Spleen (tissue), 11 donors: Measurements from ENCODE around the gene KCNK7. TPM values are rescaled to one million over a fixed set of nuclear protein-coding genes. Genes with fewer than 3 reads are reported as not detected.
A peak's percentile ranks its signal among the peaks of the same experiment; 100 is the strongest.

Experiments used
- DNase-seq: peaks from one replicate; pipeline ENCODE4 v3.0.0-alpha.2; 2020
- H3K27ac ChIP-seq, 8 donors: fragments of 200-600 bp; sonication (generic) in 7 of 8; 1 replicate in 4 of 8; 2 replicates in 4 of 8; pipeline versions ENCODE4 v1.5.0 to v1.8.0; 2016 to 2021; ENCODE audit warnings: inconsistent platforms in 4 of 8, mild to moderate bottlenecking in 4 of 8, moderate library complexity in 1 of 8
- H3K27me3 ChIP-seq, 7 donors: fragments of 200-600 bp; sonication (generic) in 6 of 7; replicated peaks in 1 of 7; 1 replicate in 4 of 7; 2 replicates in 3 of 7; pipeline versions ENCODE4 v1.5.0 to v1.8.0; 2016 to 2021; ENCODE audit warnings: inconsistent platforms in 3 of 7, mild to moderate bottlenecking in 1 of 7
- H3K36me3 ChIP-seq, 6 donors: fragments of 200-600 bp; sonication (generic) in 5 of 6; 1 replicate in 4 of 6; 2 replicates in 2 of 6; pipeline versions ENCODE4 v1.5.0 to v1.8.0; 2016 to 2021; ENCODE audit warnings: inconsistent platforms in 2 of 6
- H3K4me1 ChIP-seq, 6 donors: fragments of 200-600 bp; sonication (generic) in 5 of 6; 1 replicate in 3 of 6; 2 replicates in 3 of 6; pipeline versions ENCODE4 v1.5.0 to v1.8.0; 2016 to 2021; ENCODE audit warnings: inconsistent platforms in 3 of 6
- H3K4me3 ChIP-seq, 8 donors: fragments of 200-600 bp; sonication (generic) in 7 of 8; 1 replicate in 4 of 8; 2 replicates in 4 of 8; pipeline versions ENCODE4 v1.5.0 to v1.8.0; 2016 to 2021; ENCODE audit warnings: inconsistent platforms in 4 of 8, mild to moderate bottlenecking in 4 of 8, moderate library complexity in 2 of 8
- H3K9me3 ChIP-seq, 8 donors: fragments of 200-600 bp; sonication (generic) in 7 of 8; 1 replicate in 4 of 8; 2 replicates in 4 of 8; pipeline versions ENCODE4 v1.5.0 to v1.8.0; 2016 to 2021; ENCODE audit warnings: inconsistent platforms in 4 of 8
- POLR2A ChIP-seq, 3 donors: fragments of 450-650 bp; IDR thresholded peaks; one replicate each; pipeline ENCODE4 v1.5.1; 2017; ENCODE audit warnings: antibody characterized with exemption in 3 of 3, mild to moderate bottlenecking in 1 of 3
- POLR2AphosphoS5 ChIP-seq, 3 donors: sonication (generic); formaldehyde crosslinking; IDR thresholded peaks; one replicate each; pipeline ENCODE4 v1.5.1; 2017; ENCODE audit warnings: antibody characterized with exemption in 3 of 3
- WGBS, 5 donors: extraction: QIAGEN DNeasy Blood & Tissue Kit in 3 of 5; methylation state at CpG; one replicate each; pipeline versions ENCODE4 v1.1.5 to v1.1.7; 2013 to 2018; 5-methylcytosine and 5-hydroxymethylcytosine counted together
- intact Hi-C: fragments of 100-400 bp; cut with DNase I; formaldehyde crosslinking; loops from one replicate; pipeline ENCODE4 v1.15.0; 2023; ENCODE audit warnings: low total_unique reads
- polyA plus RNA-seq, 3 donors: library from polyadenylated mRNA; stranded (reverse); fragments of 200-250 nt; gene quantifications; one replicate each; pipeline ENCODE4 v1.2.1, GENCODE V29; 2013
- total RNA-seq, 7 donors: library from RNA; depleted of rRNA in 3 of 7; stranded (reverse); fragments of >200 nt in 3 of 7; fragmentation: NEBNext Ultra II Directional in 4 of 7; extraction: Animal tissue kit (Norgen Biotek cat#: 25700) in 4 of 7; gene quantifications; one replicate each; pipeline versions ENCODE4 v1.1.0 to v1.2.1, GENCODE V29; 2016 to 2021
- TF ChIP-seq, protein P1 (sequence below), 11 experiments: fragments of 200-600 bp in 7 of 11; fragments of 450-650 bp in 4 of 11; sonication (generic) in 4 of 11; IDR thresholded peaks in 8 of 11; conservative IDR thresholded peaks in 3 of 11; 1 replicate in 7 of 11; 2 replicates in 4 of 11; pipeline versions ENCODE4 v1.4.0 to v1.8.0; 2016 to 2021; ENCODE audit warnings: antibody characterized with exemption in 11 of 11, inconsistent platforms in 4 of 11, mild to moderate bottlenecking in 1 of 11
- donor health status: healthy with polysubstance abuse.
- donor health status: DM: no; HTN: no; CAD: no; lungs with moderate emphysema.
- donor health status: DM: no; HTN: no; CAD: no.
- donor health status: Bipolar disorder and iron deficiency.
- donor health status: healthy.
- donor health status: DM: no; HTN: no; CAD: no.
- donor health status: DM: yes; HTN: yes; CAD: no.

The KCNK7 gene
- total and polyA plus RNA-seq, 10 donors = 0.63 to 6.2 (median 1.8) TPM

DNA sequence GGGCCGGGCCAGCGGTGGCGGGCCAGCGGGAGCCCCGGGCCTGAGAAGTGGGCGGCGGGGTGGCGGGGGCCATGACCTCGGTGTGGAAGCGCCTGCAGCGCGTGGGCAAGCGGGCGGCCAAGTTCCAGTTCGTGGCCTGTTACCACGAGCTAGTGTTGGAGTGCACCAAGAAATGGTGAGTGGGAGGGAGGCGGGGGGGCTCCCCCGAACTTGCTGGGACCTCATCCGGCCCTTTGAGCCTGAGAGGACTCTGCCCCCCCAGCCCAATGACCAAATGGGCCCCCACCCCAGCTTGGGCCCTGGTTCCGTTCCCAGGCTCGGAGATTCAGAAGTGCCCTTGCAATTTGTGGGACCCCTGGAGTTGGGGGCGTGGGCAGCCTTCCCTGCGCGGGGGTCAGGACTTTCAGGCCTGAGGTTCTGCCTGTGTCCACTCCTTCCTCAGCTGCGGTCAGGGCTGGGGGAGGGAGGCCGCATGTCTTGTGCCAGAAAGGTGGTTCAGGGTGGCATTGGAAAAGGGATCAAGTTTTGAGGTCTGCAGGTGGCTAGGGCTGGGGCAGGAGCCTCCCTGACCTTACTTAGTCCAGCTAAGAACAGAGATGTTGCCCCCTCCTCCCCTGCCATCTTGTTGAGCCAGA is 19.3 kb downstream of the KCNK7 start:
- Histone ChIP-seq H3K4me1 (peaks cover 30 to 92% (median 68%) of the 10 kb centered on the region in 6 donors), H3K9me3 (no peaks in the 10 kb centered on the region), H3K4me3 (peak overlapping the region; percentile 71 to 95 (median 88)), H3K36me3 (peaks cover 4 to 47% (median 23%) of the 10 kb centered on the region in 6 donors), H3K27ac (peak overlapping the region; percentile 88 to 99 (median 96)), H3K27me3 (no peaks in the 10 kb centered on the region)
- intact Hi-C loops = no loop called here
- no peak for DNase-seq
- 5 to 21% (median 5%) methylated on average over 7 to 26 of the region's 26 CpGs for WGBS, 5 donors
- no peak for TF ChIP-seq POLR2AphosphoS5 (IDR thresholded peaks at IDR 0.05)
- TF ChIP-seq, protein P1, sequence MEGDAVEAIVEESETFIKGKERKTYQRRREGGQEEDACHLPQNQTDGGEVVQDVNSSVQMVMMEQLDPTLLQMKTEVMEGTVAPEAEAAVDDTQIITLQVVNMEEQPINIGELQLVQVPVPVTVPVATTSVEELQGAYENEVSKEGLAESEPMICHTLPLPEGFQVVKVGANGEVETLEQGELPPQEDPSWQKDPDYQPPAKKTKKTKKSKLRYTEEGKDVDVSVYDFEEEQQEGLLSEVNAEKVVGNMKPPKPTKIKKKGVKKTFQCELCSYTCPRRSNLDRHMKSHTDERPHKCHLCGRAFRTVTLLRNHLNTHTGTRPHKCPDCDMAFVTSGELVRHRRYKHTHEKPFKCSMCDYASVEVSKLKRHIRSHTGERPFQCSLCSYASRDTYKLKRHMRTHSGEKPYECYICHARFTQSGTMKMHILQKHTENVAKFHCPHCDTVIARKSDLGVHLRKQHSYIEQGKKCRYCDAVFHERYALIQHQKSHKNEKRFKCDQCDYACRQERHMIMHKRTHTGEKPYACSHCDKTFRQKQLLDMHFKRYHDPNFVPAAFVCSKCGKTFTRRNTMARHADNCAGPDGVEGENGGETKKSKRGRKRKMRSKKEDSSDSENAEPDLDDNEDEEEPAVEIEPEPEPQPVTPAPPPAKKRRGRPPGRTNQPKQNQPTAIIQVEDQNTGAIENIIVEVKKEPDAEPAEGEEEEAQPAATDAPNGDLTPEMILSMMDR (IDR thresholded peaks at IDR 0.05 in 8 of 11, conservative IDR thresholded peaks at IDR 0.05 in 3 of 11) = no peak

DNA sequence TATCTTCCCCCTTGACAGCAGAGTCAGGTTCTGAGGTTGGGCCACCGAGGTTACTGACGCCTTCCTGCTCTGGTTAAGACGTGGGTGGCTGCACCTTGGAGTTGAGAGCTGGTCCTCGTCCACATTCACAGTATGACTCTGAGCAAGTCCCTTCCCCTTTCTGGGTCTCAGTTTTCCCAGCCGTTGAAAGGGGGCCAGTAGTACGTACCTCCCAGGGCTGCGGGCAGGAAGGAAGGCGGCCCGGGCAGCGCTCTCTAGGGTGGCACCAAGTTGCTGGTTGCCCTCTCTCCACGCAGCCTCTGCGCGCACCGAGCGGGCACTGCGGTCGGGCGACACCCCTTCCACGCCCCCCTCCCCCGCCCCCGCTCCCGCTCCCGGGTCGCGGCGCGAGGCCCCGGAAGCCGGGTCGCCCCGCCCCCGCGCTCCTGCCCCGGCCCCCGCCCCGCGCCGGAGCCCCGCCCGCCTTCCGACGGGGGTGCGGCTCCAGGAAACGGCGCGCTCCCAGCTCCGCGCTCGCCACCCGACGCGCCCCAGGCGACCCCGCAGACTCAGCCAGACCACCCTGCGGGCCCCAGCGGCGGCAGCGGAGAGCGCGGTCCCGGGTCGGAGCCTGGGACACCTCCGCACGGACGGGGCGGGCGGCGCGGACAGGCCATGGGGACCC is 19.9 kb downstream of the KCNK7 start, which contains the start of gene EHBP1L1:
Gene EHBP1L1, plus strand, starts transcription at position 486 of the 664 bp plus-strand sequence. CDS start 250 bp downstream, outside the sequence.
- Histone ChIP-seq H3K36me3 (peaks cover 4 to 42% (median 17%) of the 10 kb centered on the region in 6 donors), H3K4me1 (peaks cover 36 to 92% (median 72%) of the 10 kb centered on the region in 6 donors), H3K4me3 (peak within 1 kb of the TSS; percentile 71 to 95 (median 88)), H3K27ac (peak within 1 kb of the TSS; percentile 88 to 99 (median 96)), H3K9me3 (no peaks in the 10 kb centered on the region), H3K27me3 (no peaks in the 10 kb centered on the region)
- WGBS, 5 donors = 0 to 2% (median 1%) methylated on average over 5 to 69 of the region's 69 CpGs; no CpG with 5 or more reads in 1 of the 5 donors
- TF ChIP-seq, protein P1 (IDR thresholded peaks at IDR 0.05 in 8 of 11, conservative IDR thresholded peaks at IDR 0.05 in 3 of 11) = no peak
- TF ChIP-seq POLR2AphosphoS5 (IDR thresholded peaks at IDR 0.05) = peak; percentile 74 to 84 (median 83)
- TF ChIP-seq POLR2A (IDR thresholded peaks at IDR 0.05) = peak in 1 of 3 donors; percentile 28
- intact Hi-C loops = no loop called here
- DNase-seq = peak; percentile 95

DNA sequence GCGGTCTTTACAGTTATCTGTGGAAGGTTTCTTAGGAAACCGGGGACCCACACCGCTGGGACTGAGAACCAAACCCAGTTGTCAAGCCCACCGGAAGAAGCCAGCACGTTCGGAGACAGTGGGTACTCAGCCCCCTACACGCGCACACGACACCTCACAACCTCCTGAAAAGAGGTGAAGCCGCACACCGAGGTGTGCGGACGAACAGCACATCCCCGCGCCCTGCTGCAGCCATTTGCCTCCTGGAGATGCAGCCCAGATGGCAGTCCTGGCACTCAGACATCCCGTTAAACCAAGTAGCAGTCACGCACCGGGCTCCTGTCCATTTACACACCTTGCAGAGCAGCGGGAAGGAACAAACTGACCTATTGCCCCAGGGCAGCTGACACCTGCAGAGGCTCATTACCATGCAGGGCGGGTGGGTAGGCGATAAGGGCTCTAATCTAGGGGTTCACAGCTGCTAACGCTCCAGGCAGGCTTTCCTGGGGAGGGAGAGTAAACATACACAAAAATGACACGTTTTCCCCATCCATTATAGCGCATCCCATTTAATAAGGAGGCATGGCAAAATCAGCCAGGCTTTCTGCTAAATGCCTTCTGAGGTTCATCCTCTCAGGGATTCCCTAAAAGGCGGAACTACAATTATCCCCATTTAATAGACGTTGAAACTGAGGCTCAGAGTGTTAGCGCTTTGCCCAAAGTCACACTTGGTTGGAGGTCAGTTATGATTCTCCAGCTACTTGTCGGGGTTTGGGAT is 20.6 kb downstream of the KCNK7 start:
- intact Hi-C loops = no loop called here
- H3K9me3 ChIP-seq = no peaks in the 10 kb centered on the region
- H3K4me1 ChIP-seq = peaks cover 36 to 89% (median 75%) of the 10 kb centered on the region in 6 donors
- 5 to 11% (median 6%) methylated on average over 11 to 28 of the region's 28 CpGs for WGBS, 5 donors
- peak overlapping the region; percentile 88 to 99 (median 96) for H3K27ac ChIP-seq
- H3K27me3 ChIP-seq = no peaks in the 10 kb centered on the region
- DNase-seq = peak; percentile 87
- TF ChIP-seq, protein P1 (IDR thresholded peaks at IDR 0.05 in 8 of 11, conservative IDR thresholded peaks at IDR 0.05 in 3 of 11) = no peak
- TF ChIP-seq POLR2AphosphoS5 (IDR thresholded peaks at IDR 0.05) = no peak
- no peak for TF ChIP-seq POLR2A (IDR thresholded peaks at IDR 0.05)
- peaks cover 1 to 35% (median 9%) of the 10 kb centered on the region in 6 donors for H3K36me3 ChIP-seq
- peak overlapping the region; percentile 71 to 95 (median 88) for H3K4me3 ChIP-seq
